ENCODE results near the gene PLXNB2. TPM values are rescaled to one million over a fixed set of nuclear protein-coding genes. Genes with fewer than 3 reads are reported as not detected.
"Not testable (repeated sequence)": the region's sequence is repeated elsewhere in the genome, so short reads cannot be mapped to it uniquely, and the experiment has no call there.

PLXNB2 gene
- total RNA-seq, 1 experiment from 2014 or later, result 236 TPM

- no peak overlapping the region for H2AFZ ChIP-seq (ENCODE audit: low read depth, low read length, poor library complexity, severe bottlenecking)
- no peak overlapping the region for H3K4me3 ChIP-seq (replicated peaks in 1 of 2; ENCODE audit: low read depth in 1 of 2, low read length in 2 of 2)
- RAD21 ChIA-PET (ENCODE audit: low non-redundant PET in 1 of 2, low total read pairs in 2 of 2, uncharacterized antibody in 2 of 2, unreplicated experiment in 2 of 2), result no interaction called here
- no peak for DNase-seq (ENCODE audit: low read depth, low spot score)
- CTCF ChIA-PET, result no interaction called here
- peaks cover 13 to 49% of the 10 kb centered on the region in 2 experiments for H3K36me3 ChIP-seq (ENCODE audit: control insufficient read depth in 1 of 2, insufficient read depth in 2 of 2, low read length in 2 of 2)
- BruUV-seq (replicated peaks), result no TSS peak
- H3K4me1 ChIP-seq (ENCODE audit: control insufficient read depth in 1 of 2, insufficient read depth in 2 of 2, low read length in 2 of 2), result peaks cover 10 to 38% of the 10 kb centered on the region in 2 experiments
- TF ChIP-seq EZH2 (IDR thresholded peaks at IDR 0.05) (no peak), POLR2A (IDR thresholded peaks at IDR 0.05; ENCODE audit: borderline replicate concordance, extremely low read depth, insufficient read depth, insufficient read length) (no peak), EZH2phosphoT487 (IDR thresholded peaks at IDR 0.05; ENCODE audit: borderline replicate concordance) (no peak), TCF7L2 (IDR thresholded peaks at IDR 0.05; ENCODE audit: borderline replicate concordance, extremely low read depth, insufficient read depth, insufficient read length) (no peak), JUND (IDR thresholded peaks at IDR 0.05) (no peak), SIN3A (IDR thresholded peaks at IDR 0.05; ENCODE audit: low read depth) (no peak)
- no peaks in the 10 kb centered on the region; the same call in 1 of the 2 replicates for H3K79me2 ChIP-seq (ENCODE audit: insufficient read depth, low read length)
- ATAC-seq, result no peak
- H3K27me3 ChIP-seq (ENCODE audit: insufficient read depth, low read length), result no peaks in the 10 kb centered on the region
- H3K4me2 ChIP-seq (ENCODE audit: low read length), result no peak overlapping the region
- H3K9ac ChIP-seq (ENCODE audit: low read length), result no peak overlapping the region
- H3K9me3 ChIP-seq (ENCODE audit: control insufficient read depth in 1 of 2, insufficient read depth in 1 of 2, low read depth in 1 of 2, low read length in 2 of 2), result peaks cover 4 to 11% of the 10 kb centered on the region in 2 experiments; a peak in 2 of 4 replicates
- intact Hi-C loops (cut with micrococcal nuclease), result loop anchor here (1.0 kb wide), 2 partner anchors 53 to 68 kb away; partner anchors contain the start of gene DENND6B
- H3K27ac ChIP-seq (ENCODE audit: low read depth, low read length), result peak overlapping the region; percentile 8; the same call in 1 of the 2 replicates
- no peaks in the 10 kb centered on the region for H4K20me1 ChIP-seq (ENCODE audit: insufficient read depth)
- H3K9me2 ChIP-seq (ENCODE audit: insufficient read depth), result no peaks in the 10 kb centered on the region
- POLR2A ChIA-PET, result no interaction called here
These were observed 32.7 kb downstream of the PLXNB2 start for GRCh38 chr22:50274771-50275170.

- no peak overlapping the region for H3K4me3 ChIP-seq (replicated peaks in 1 of 2; ENCODE audit: low read depth in 1 of 2, low read length in 2 of 2)
- H3K9me2 ChIP-seq (ENCODE audit: insufficient read depth), result no peaks in the 10 kb centered on the region
- POLR2A ChIA-PET, result no interaction called here
- peaks cover 4 to 11% of the 10 kb centered on the region in 2 experiments; a peak in 2 of 4 replicates for H3K9me3 ChIP-seq (ENCODE audit: control insufficient read depth in 1 of 2, insufficient read depth in 1 of 2, low read depth in 1 of 2, low read length in 2 of 2)
- RAD21 ChIA-PET (ENCODE audit: low non-redundant PET in 1 of 2, low total read pairs in 2 of 2, uncharacterized antibody in 2 of 2, unreplicated experiment in 2 of 2), result no interaction called here
- no peak overlapping the region for H3K4me2 ChIP-seq (ENCODE audit: low read length)
- H3K27me3 ChIP-seq (ENCODE audit: insufficient read depth, low read length), result no peaks in the 10 kb centered on the region
- BruUV-seq (replicated peaks), result no TSS peak
- intact Hi-C loops (cut with micrococcal nuclease), result loop anchor here (1.0 kb wide), 2 partner anchors 53 to 68 kb away; partner anchors contain the start of gene DENND6B
- no peaks in the 10 kb centered on the region for H4K20me1 ChIP-seq (ENCODE audit: insufficient read depth)
- no peak for DNase-seq (ENCODE audit: low read depth, low spot score)
- peaks cover 14 to 43% of the 10 kb centered on the region in 2 experiments for H3K4me1 ChIP-seq (ENCODE audit: control insufficient read depth in 1 of 2, insufficient read depth in 2 of 2, low read length in 2 of 2)
- H3K36me3 ChIP-seq (ENCODE audit: control insufficient read depth in 1 of 2, insufficient read depth in 2 of 2, low read length in 2 of 2), result peaks cover 13 to 44% of the 10 kb centered on the region in 2 experiments
- H3K79me2 ChIP-seq (ENCODE audit: insufficient read depth, low read length), result no peaks in the 10 kb centered on the region; the same call in 1 of the 2 replicates
- H2AFZ ChIP-seq (ENCODE audit: low read depth, low read length, poor library complexity, severe bottlenecking), result no peak overlapping the region
- no peak for ATAC-seq
- CTCF ChIA-PET, result no interaction called here
- no peak overlapping the region for H3K9ac ChIP-seq (ENCODE audit: low read length)
- H3K27ac ChIP-seq (ENCODE audit: low read depth, low read length), result peak overlapping the region; percentile 49
- TF ChIP-seq MAX (IDR thresholded peaks at IDR 0.05), result no peak
- no peak for TF ChIP-seq POLR2A (IDR thresholded peaks at IDR 0.05; ENCODE audit: borderline replicate concordance, extremely low read depth, insufficient read depth, insufficient read length)
- 0 out of 2 replicates have a peak, but pooled peaks have one; percentile 18 for TF ChIP-seq RAD21 (IDR thresholded peaks at IDR 0.05; ENCODE audit: low read depth)
- TF ChIP-seq SRF (IDR thresholded peaks at IDR 0.05; ENCODE audit: low read depth), result no peak
- TF ChIP-seq CTCF (IDR thresholded peaks at IDR 0.05 in 2 of 3, conservative IDR thresholded peaks at IDR 0.05 in 1 of 3; ENCODE audit: borderline replicate concordance in 1 of 3, insufficient read depth in 1 of 3, low read depth in 2 of 3, low read length in 2 of 3), result peak in 2 of 3 experiments; percentile 23; a peak in 2 of 6 replicates
These were observed 33.1 kb downstream of the PLXNB2 start for GRCh38 chr22:50274311-50274710.

GRCh38 chr22:50273781-50274180 lies 33.7 kb downstream of the PLXNB2 start:
- H3K4me1 ChIP-seq (ENCODE audit: control insufficient read depth in 1 of 2, insufficient read depth in 2 of 2, low read length in 2 of 2), result peaks cover 20 to 48% of the 10 kb centered on the region in 2 experiments
- DNase-seq (ENCODE audit: low read depth, low spot score); H3K4me2 ChIP-seq (ENCODE audit: low read length); H3K9ac ChIP-seq (ENCODE audit: low read length); H3K79me2 ChIP-seq (ENCODE audit: insufficient read depth, low read length); H2AFZ ChIP-seq (ENCODE audit: low read depth, low read length, poor library complexity, severe bottlenecking); BruUV-seq (replicated peaks); H3K4me3 ChIP-seq (replicated peaks in 1 of 2; ENCODE audit: low read depth in 1 of 2, low read length in 2 of 2); H3K27me3 ChIP-seq (ENCODE audit: insufficient read depth, low read length); H3K9me2 ChIP-seq (ENCODE audit: insufficient read depth); RAD21 ChIA-PET (ENCODE audit: low non-redundant PET in 1 of 2, low total read pairs in 2 of 2, uncharacterized antibody in 2 of 2, unreplicated experiment in 2 of 2); H4K20me1 ChIP-seq (ENCODE audit: insufficient read depth); ATAC-seq: not testable (repeated sequence)
- peaks cover 4 to 11% of the 10 kb centered on the region in 2 experiments; a peak in 2 of 4 replicates for H3K9me3 ChIP-seq (ENCODE audit: control insufficient read depth in 1 of 2, insufficient read depth in 1 of 2, low read depth in 1 of 2, low read length in 2 of 2)
- ChIA-PET CTCF (interaction anchor here (0.8 kb wide), 1 partner anchor 13 kb away, joined by 3 read pairs; the partner anchor contains the start of gene MAPK12), POLR2A (interaction anchor here (1.4 kb wide), 1 partner anchor 32 kb away, joined by 3 read pairs; no protein-coding TSS in a partner anchor)
- H3K27ac ChIP-seq (ENCODE audit: low read depth, low read length), result peak overlapping the region; percentile 49
- intact Hi-C loops (cut with micrococcal nuclease), result loop anchor here (1.0 kb wide), 2 partner anchors 54 to 69 kb away; partner anchors contain the start of gene DENND6B
- H3K36me3 ChIP-seq (ENCODE audit: control insufficient read depth in 1 of 2, insufficient read depth in 2 of 2, low read length in 2 of 2), result peaks cover 13 to 39% of the 10 kb centered on the region in 2 experiments
